ENCODE measurements around the gene STK26. TPM values are rescaled to one million over a fixed set of nuclear protein-coding genes. Genes with fewer than 3 reads are reported as not detected.

Gene STK26
- total and polyA plus RNA-seq, 2 of the 13 experiments (the other 11 are each of a cell fraction or from before 2014, with no cell fraction given): 16.9 to 47.9 TPM

GRCh38 chrX:132022967-132023895 is at the start of gene STK26 (continued):
- TF ChIP-seq, protein P1, sequence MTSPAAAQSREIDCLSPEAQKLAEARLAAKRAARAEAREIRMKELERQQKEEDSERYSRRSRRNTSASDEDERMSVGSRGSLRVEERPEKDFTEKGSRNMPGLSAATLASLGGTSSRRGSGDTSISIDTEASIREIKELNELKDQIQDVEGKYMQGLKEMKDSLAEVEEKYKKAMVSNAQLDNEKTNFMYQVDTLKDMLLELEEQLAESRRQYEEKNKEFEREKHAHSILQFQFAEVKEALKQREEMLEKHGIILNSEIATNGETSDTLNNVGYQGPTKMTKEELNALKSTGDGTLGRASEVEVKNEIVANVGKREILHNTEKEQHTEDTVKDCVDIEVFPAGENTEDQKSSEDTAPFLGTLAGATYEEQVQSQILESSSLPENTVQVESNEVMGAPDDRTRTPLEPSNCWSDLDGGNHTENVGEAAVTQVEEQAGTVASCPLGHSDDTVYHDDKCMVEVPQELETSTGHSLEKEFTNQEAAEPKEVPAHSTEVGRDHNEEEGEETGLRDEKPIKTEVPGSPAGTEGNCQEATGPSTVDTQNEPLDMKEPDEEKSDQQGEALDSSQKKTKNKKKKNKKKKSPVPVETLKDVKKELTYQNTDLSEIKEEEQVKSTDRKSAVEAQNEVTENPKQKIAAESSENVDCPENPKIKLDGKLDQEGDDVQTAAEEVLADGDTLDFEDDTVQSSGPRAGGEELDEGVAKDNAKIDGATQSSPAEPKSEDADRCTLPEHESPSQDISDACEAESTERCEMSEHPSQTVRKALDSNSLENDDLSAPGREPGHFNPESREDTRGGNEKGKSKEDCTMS (CRISPR knock-in tag; conservative IDR thresholded peaks at IDR 0.05): no peak
- TF ChIP-seq ZNF382 (CRISPR knock-in tag; IDR thresholded peaks at IDR 0.05; ENCODE audit: borderline replicate concordance): no peak
- TF ChIP-seq FOXK2 (IDR thresholded peaks at IDR 0.05): no peak
- TF ChIP-seq ETV6 (CRISPR knock-in tag; conservative IDR thresholded peaks at IDR 0.05): no peak
- TF ChIP-seq ZMYM2 (CRISPR knock-in tag; IDR thresholded peaks at IDR 0.05): no peak
- TF ChIP-seq ZNF569 (CRISPR knock-in tag; IDR thresholded peaks at IDR 0.05; ENCODE audit: borderline replicate concordance): no peak
- no peak for TF ChIP-seq ATF5 (CRISPR knock-in tag; IDR thresholded peaks at IDR 0.05; ENCODE audit: low read depth)
- no peak; the same call in 1 of the 2 replicates for TF ChIP-seq USF2 (IDR thresholded peaks at IDR 0.05; ENCODE audit: low read depth, low read length)
- TF ChIP-seq USF2 (CRISPR knock-in tag; IDR thresholded peaks at IDR 0.05; ENCODE audit: borderline replicate concordance): peak; percentile 79; the same call in 1 of the 2 replicates
- TF ChIP-seq SKIL (CRISPR knock-in tag; IDR thresholded peaks at IDR 0.05; ENCODE audit: borderline replicate concordance): no peak
- TF ChIP-seq ZNF672 (CRISPR knock-in tag; IDR thresholded peaks at IDR 0.05): no peak
- TF ChIP-seq, protein P2, sequence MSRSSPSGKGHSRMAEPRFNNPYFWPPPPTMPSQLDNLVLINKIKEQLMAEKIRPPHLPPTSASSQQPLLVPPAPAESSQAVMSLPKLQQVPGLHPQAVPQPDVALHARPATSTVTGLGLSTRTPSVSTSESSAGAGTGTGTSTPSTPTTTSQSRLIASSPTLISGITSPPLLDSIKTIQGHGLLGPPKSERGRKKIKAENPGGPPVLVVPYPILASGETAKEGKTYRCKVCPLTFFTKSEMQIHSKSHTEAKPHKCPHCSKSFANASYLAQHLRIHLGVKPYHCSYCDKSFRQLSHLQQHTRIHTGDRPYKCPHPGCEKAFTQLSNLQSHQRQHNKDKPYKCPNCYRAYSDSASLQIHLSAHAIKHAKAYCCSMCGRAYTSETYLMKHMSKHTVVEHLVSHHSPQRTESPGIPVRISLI (CRISPR knock-in tag; IDR thresholded peaks at IDR 0.05; ENCODE audit: borderline replicate concordance): no peak
- no peak; the same call in 1 of the 2 replicates for TF ChIP-seq ZNF446 (CRISPR knock-in tag; IDR thresholded peaks at IDR 0.05)
- TF ChIP-seq SUZ12 (IDR thresholded peaks at IDR 0.05; ENCODE audit: low read depth, low read length): no peak
- no peak for TF ChIP-seq TP53 (CRISPR knock-in tag; conservative IDR thresholded peaks at IDR 0.05)
- no peak for TF ChIP-seq CEBPB (IDR thresholded peaks at IDR 0.05; ENCODE audit: borderline replicate concordance, low read depth, low read length)
- no peak for TF ChIP-seq SSRP1 (CRISPR knock-in tag; IDR thresholded peaks at IDR 0.05)
- TF ChIP-seq, protein P3, sequence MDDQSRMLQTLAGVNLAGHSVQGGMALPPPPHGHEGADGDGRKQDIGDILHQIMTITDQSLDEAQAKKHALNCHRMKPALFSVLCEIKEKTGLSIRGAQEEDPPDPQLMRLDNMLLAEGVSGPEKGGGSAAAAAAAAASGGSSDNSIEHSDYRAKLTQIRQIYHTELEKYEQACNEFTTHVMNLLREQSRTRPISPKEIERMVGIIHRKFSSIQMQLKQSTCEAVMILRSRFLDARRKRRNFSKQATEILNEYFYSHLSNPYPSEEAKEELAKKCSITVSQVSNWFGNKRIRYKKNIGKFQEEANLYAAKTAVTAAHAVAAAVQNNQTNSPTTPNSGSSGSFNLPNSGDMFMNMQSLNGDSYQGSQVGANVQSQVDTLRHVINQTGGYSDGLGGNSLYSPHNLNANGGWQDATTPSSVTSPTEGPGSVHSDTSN (CRISPR knock-in tag; IDR thresholded peaks at IDR 0.05; ENCODE audit: borderline replicate concordance): no peak
- no peak for TF ChIP-seq NFIC (IDR thresholded peaks at IDR 0.05; ENCODE audit: low read length)
